Epithelial cell of esophagus (primary cell): ENCODE data around the gene NEK8.

ENCODE experiments used
- DNase-seq: peaks from one replicate; pipeline ENCODE4 v3.0.0; 2010; ENCODE audit warnings: low read depth
- H3K4me3 ChIP-seq: 2 replicates; pipeline ENCODE4 v1.5.1; 2011; ENCODE audit warnings: mild to moderate bottlenecking, low read length, control low read depth
- TF ChIP-seq, protein P1 (sequence below): IDR thresholded peaks from 2 replicates; pipeline ENCODE4 v1.5.1; 2011; ENCODE audit warnings: low read depth, mild to moderate bottlenecking, low read length, control low read depth, inconsistent platforms; ENCODE audit not compliant: insufficient read depth; ENCODE audit errors: missing control alignments

Gene NEK8

DNA sequence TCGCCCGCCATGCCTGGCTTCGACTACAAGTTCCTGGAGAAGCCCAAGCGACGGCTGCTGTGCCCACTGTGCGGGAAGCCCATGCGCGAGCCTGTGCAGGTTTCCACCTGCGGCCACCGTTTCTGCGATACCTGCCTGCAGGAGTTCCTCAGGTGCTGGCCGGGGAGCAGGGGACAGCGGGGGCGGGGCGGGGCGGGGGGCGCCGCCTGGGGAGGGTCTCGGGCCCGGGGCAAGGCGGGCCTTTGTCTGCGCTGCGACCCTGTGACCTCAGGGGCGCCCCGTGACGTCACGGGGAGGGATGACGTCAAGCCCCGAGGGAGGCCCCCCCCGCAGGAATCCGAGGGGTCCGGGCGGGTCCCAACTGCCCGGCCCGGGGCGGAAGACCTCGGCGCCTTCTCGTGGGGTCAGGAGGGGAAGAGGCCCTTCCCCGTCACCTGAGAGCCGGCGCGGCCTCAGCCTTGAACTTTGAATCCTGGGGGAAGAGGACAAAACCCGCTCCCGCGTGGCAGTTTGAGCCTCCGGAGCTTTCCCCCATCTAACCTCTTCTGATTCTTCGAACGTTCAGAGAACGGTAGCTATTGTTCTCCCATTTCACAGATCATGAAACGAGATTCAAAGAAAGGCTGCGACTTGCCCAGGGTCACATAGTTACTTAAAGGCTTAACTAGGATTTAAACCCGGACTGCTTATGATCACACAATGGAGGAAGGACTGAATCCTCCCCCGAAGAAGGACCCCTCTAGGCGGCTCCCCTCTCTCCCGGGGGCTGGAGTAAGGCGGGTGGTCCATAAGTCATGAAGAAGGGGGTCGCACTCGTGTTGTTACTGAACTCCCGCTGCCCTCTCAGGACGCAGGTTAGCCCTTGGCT is 15.8 kb downstream of the NEK8 start:
- H3K4me3 ChIP-seq = peak overlapping the region; percentile 88
- TF ChIP-seq, protein P1, sequence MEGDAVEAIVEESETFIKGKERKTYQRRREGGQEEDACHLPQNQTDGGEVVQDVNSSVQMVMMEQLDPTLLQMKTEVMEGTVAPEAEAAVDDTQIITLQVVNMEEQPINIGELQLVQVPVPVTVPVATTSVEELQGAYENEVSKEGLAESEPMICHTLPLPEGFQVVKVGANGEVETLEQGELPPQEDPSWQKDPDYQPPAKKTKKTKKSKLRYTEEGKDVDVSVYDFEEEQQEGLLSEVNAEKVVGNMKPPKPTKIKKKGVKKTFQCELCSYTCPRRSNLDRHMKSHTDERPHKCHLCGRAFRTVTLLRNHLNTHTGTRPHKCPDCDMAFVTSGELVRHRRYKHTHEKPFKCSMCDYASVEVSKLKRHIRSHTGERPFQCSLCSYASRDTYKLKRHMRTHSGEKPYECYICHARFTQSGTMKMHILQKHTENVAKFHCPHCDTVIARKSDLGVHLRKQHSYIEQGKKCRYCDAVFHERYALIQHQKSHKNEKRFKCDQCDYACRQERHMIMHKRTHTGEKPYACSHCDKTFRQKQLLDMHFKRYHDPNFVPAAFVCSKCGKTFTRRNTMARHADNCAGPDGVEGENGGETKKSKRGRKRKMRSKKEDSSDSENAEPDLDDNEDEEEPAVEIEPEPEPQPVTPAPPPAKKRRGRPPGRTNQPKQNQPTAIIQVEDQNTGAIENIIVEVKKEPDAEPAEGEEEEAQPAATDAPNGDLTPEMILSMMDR = no peak
- peak; percentile 37 for DNase-seq

DNA sequence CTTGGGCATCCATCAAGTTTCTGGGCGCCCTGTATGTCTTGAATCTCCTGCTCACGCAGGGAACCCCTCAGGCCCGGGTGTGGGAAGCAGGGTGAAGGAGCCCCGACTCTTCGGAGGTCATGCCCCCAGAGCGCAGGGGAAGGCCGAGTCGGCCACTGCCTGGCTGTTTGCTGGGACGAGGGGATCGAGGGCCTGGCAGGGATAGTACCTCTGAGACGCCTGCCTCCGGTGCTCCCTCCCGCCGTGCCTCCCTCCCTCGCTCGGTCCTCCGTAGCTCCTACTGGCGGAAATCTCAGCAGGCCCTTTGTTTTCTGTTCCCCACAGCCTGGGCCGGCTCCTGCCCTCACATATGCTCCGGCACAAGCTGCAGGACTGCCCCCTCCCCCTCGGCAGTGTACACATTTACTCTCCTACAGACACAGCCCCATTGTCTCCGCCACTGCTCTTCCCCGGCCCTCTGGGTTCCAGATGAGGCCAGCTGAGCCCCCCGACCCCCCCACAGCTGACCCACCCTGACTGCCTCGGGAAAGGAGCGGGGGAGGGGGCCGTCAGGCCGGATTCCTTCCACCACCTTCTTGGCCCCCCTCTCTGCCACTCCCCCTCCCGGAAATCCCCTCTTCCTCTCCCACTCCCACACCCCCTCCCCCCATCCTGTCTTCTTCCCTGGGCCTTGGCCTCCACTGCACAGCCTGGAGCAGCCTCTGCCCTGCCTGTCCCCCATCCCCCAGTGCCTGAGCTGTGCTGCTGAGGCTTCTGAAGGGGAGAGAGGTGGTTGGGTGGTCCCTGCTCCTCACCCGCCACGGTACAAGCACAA is 16.6 kb downstream of the NEK8 start:
- H3K4me3 ChIP-seq = peak overlapping the region; percentile 88
- TF ChIP-seq, protein P1 = peak; percentile 4
- peak; percentile 62 for DNase-seq

DNA sequence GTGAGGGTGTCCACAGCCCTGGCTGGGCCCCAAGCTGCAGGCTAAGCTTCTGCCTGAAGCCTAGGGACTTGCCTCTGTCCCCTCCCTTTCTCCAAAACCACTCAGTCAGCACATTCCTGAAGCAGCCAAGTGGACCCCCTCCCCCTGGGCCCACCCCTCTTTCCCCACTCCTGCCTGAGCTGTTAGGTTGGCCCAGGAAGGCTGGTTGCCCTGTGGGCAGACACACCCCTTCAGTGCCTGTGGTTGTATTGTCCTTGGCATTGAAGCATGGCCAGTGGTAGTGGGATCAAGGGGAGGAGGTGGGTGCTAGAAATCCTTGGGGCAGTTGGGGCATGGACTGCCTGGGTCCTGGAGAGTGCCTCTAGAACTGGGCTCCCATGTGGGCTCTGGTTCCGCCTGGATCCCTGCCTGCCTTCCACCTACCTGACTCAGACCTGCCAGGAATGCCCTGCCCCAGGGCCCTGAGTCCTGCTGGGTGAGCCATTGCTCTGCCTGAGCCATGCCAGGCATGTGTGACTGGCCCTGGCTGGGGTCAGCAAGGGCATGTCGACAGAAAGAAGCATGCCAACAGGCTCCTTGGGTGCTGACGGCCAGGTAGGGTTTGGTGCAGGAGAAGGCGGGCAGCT is 17.3 kb downstream of the NEK8 start:
- peak overlapping the region; percentile 88 for H3K4me3 ChIP-seq
- DNase-seq = peak; percentile 96
- TF ChIP-seq, protein P1 = no peak

DNA sequence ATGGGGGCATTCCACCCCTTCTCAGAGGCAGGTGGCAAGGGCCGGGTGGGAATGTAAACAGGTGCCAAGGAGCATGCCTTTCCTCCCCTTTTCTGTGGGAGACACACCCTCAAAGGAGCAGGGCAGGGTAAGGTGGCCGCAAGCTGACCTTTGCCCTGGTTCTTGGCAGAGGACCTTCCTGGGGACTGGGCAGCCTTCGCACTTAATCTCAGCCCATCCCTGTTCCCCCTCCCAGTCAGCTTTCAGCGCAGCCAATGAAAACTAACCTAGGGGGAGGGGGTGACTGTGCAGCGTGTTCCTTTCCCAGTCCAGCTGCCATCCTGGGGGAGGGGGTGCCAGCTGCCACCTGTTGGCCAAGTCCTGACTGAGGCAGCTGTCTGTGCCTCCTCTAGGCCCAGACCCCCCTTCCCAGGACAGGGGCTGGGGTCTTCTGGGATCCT is 18.0 kb downstream of the NEK8 start:
- DNase-seq = no peak
- H3K4me3 ChIP-seq = peak overlapping the region; percentile 88
- TF ChIP-seq, protein P1 = no peak

DNA sequence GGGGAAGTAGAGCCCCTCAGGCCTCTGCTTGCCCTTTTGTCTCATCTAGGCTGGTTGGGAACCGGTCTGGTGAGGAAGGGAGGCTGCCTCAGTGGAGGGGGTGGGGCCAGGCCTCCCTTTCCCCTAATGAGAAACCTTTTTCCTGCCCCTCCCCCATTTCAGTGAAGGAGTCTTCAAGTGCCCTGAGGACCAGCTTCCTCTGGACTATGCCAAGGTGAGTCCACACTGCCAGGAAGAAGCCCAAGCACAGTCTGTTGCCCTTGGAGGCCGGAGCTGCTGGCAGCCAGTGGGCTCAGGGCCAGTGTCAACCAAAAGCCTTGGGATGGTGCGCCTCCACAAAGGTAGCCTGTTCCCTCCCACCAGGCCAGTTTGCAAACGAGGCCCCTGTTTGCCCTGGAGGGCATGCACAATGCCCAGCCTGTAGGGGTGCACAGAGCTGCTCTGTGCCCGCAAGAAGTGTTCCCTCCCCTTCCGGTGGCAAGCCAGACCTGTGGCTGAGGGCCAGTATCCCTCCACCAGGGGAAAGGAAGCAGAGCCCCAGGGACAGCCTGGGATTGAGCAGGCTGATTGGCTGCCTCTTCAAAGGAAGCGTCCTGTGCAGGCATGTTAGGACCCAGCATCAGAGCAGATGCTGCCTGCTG is 18.6 kb downstream of the NEK8 start:
- TF ChIP-seq, protein P1 = no peak
- peak; percentile 71 for DNase-seq
- H3K4me3 ChIP-seq = peak overlapping the region; percentile 88
